GM18499 (cell line): Measurements from ENCODE around the gene GPR176.
"Not testable (repeated sequence)": the region's sequence is repeated elsewhere in the genome, so short reads cannot be mapped to it uniquely, and the experiment has no call there.

ENCODE experiments used
- ATAC-seq: cut with Tn5 transposase; IDR thresholded peaks from one replicate; pipeline ENCODE4 v1.9.1; 2021; ENCODE audit warnings: moderate number of reproducible peaks; ENCODE audit not compliant: insufficient read depth, unreplicated experiment

GPR176 gene

DNA sequence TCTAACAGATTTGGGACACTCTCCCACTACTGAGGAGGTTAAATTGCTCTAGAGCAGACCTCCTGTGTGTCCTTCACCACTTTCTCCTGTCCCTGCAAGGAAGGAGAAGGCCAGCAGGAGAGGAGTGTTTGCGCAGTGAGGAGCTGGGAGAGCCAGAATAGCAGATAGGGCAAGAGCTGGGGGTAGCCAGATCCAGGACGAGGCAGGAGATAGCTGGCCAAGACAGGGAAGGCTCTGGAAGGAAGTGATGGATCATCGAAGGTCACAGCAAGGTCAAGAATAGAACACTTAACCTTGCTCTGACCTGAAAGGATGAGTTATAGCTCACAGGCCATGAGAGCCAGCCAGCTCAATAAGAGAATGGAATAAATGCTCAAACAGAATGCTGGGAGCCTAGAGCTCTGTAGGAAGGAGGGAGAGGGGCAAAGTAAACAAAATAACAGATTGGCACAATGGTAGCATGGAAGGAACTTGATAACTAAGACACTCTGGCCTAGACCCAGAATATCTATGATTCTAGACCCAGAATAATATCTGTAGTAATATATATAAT, 99.9 kb downstream of the GPR176 start:
- no peak for ATAC-seq

DNA sequence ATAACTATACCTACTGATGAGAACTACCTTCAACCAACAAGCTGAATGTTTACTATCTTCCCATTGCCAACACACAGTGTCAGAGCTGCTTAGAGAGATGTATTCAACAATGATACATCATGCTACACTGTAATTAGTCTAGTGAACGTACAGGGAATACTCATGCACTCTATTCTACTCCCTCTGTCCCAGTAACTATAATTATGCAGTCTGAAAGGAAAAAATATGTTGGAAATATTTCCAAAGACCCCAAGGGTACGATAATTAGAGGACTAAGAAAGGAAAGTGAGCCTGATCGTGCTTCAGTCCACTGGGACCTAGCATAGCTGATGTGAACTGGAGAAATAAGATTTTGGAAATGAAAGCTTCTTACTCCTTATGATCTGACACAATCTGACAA, 100.5 kb downstream of the GPR176 start:
- ATAC-seq, result no peak

DNA sequence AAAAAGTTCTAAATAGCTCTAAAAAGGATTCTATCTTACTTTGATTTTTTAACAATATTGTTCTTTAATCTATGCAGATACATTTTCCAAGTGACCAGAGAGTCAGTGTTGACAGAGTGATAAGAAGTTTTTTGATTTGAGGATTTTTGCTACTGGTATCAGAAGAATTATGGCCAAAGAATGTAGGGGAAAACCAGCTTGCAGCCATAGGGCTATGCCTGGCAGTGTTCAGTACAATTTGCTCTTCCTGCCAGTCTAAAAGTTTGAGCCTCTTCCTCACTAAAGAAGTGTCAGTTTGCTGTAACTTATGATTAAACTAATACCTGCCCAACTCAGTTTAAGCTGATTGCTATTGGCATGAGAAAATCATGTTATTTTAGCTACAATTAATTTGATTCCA, 102.2 kb downstream of the GPR176 start:
- no peak for ATAC-seq

DNA sequence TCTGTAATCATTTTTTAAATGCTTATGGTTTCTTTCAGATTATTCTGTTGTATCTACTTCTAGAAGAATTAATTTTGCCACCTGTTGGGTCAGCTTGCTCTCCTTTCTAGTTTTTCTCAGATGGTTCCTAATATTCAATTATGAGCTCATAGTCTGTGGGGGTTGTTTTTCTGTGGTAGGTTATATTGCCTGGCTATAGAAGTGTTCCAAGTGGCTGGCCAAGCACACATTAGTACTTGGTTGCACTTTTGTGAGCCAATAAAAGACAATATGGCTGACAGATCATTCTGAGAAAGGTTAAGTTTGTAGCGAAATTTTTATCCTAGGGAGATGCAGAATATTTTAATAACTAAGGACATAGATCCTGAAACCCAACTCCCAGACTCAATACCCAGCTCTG, 105.6 kb downstream of the GPR176 start:
- ATAC-seq, result no peak

DNA sequence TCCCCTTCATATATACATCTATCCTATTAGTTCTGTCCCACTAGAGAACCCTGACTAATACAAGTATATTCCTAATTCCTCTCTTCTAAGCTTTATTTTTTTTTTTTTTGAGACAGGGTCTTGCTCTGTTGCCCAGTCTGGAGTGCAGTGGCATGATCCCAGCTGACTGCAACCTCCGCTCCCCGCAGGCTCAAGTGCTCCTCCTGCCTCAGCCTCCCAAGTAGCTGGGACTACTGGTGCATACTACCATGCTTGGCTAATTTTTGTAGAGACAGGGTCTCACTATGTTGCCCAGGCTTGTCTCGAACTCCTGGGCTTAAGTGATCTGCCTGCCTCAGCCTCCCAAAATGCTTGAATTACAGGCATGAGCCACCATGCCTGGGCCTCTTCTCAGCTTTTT, 107.4 kb downstream of the GPR176 start:
- not testable (repeated sequence) for ATAC-seq

DNA sequence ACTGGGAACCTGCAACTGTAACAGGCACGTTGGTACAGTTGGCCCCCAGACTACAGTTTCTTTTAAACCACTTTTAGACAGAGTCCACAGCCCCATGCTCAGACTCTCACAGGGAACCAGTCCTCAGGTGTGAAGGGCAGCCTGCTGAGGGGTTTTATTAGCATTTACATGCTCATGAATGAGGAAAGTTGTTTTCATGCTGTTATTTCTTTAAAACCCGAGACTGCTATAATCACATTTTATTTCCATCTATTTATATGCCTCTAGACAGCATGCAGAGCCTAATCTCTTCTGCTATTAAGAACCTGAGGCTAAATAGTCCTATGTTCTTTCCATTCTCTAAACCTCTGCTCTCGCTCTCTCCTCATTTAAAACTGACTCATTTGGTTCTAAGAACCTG, 111.2 kb downstream of the GPR176 start:
- no peak for ATAC-seq

DNA sequence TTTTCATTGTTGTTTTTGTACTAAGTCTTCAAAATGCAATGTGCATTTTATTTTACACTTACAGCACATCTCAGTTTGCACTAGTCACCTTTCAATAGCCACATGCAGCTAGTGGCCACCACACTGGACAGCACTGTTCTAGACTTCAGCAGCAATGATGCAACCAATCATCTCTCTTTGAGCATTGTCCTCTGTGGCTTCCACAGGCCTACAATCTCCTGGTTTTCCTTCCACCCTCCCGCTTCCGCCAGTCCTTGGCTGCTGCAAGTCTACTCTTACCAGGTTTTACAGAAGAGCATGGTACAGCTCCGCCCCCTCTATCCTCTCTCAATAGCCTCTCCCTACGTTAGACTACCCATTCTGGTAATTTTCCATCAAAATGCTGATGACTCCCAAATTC, 112.3 kb downstream of the GPR176 start:
- no peak for ATAC-seq

DNA sequence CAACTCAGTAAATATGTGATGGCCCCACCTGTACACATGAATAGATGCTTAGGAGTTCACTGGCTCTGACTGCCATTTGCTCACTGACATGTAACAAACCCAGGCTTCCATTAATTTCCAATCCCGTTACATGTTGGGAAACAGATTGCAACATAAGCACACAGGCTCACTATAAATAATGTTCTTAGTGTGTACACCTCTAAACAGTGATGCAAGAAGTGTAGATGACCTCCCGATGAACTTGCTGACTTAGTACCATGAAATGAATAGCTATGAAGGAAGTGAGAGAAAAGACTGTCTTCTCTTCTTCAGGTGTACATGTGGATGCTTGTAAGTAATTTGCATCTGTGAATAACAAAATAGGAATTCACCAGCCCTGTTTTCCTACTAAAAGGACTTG, 116.0 kb downstream of the GPR176 start:
- ATAC-seq, result no peak

DNA sequence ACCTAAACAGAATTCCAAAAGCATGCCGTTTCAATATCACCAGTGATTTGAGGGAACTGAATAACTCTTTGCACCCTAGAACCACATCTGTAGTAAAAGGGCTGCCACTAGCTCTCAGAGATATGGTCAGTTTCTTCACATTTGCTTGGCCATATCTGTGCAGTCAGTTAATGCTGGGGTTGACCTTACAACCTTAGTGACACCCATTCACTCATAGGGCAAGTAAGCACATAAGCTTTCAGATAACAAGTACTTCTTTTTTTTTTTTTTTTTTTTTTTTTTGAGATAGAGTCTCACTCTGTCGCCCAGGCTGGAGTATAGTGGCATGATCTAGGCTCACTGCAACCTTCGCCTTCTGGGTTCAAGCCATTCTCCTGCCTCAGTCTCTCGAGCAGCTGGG, 117.0 kb downstream of the GPR176 start:
- ATAC-seq, result no peak

DNA sequence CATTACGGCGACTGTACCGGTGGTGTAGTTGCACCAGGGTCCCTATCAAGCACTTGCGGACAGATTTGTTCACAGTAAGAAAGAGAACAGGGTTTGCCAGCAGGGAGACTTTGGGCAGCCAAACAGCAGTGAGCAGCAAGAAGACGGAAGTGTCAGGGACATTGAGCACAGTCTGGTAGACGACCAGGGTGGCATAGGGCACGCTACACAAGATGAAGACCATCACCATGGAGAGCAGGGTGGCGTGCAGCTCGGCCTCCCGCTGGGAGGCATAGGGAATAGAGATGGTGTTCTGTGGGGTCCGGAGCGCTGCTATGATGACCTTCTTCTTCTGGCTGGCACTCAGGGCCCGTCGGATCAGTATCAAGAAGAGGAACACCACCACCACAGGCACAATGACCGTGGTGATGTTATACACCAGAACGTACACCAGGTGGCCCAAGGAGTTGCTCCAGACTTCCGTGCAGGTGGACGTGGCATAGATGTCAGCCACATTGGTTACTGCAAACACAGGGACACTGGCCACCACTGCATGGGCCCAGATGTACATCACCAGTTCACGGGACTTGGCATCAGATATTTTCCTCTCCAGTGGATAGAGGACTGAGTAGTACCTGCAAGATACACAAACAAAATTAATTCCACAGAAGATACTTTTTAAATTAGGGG, 118.3 kb downstream of the GPR176 start:
- no peak for ATAC-seq

DNA sequence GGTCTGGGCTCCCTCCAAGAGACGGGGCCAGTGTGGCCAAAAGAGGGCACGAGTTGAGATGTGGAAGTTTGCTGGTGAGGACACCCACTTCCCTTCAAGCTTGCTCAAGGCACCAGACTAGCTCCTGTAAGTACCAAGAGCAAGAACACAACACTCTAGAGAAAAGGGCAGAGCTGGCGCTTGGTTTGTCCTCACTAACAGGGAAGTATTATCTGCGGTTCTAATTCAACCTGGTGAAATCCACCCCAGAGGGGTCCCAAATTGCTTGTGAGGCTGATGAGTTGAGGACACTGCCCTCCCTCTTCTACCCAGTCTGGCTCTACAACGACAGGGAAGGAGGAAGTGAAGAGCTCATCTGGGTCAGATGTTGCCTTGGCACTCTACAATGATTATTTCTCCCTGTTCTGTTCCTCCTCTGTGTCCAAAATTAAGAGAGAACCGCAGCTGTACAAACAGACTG, 120.5 kb downstream of the GPR176 start:
- ATAC-seq, result no peak

DNA sequence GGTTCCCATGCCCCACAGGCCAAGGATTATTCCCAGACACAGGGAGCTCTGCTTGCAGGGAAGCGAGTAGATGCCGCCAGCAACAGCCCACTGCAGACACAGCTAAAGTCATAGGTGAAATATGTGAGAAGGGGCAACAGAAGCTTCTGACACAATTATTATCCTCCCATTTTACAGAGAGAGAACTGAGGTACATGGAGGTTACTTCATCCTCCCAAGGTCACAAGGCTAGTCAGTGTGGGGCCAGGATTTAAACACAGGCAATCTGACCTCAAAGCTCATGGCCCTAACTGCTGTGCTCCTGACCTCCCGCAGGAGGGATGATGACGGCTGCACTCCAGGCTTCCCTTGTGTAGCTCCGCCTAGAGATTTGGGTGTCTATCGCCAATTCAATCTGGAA, 121.7 kb downstream of the GPR176 start:
- no peak for ATAC-seq

DNA sequence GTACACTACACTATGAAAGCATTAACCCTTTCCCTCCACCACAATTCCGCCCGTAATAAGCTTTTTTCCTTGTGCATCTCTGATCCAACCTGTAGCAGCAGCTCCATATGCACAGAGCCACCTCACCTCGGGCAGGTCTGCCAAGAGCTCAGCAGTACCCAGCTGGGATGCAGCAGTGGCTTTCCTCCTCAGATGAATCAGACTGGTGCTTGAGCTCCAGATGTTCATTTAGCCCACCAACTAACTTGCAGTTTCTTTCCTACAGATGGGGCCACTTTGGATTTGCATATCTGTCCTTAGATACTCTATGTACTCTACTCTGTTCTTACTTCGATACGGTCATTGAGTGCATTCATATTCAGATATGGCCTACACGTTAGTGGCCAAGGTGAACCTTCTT, 122.7 kb downstream of the GPR176 start:
- ATAC-seq, result no peak

DNA sequence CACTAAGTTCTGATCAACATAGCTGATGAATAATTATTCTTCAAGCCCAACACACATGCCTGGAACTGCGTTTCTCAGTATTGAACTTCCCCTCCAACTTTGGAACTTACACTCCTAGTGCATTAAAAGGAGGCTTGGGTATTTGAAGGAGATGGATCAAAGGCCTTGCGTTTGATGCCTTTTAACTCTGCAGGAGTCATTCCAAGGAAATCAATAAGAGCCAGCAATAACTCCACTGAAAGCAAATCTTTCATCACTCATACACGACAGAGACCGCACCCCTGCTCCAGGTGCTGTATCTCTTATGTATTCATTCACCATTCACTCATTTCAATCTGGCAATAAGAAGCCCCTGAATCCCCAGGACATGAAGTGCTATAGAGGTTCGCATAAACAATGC, 123.5 kb downstream of the GPR176 start:
- no peak for ATAC-seq

DNA sequence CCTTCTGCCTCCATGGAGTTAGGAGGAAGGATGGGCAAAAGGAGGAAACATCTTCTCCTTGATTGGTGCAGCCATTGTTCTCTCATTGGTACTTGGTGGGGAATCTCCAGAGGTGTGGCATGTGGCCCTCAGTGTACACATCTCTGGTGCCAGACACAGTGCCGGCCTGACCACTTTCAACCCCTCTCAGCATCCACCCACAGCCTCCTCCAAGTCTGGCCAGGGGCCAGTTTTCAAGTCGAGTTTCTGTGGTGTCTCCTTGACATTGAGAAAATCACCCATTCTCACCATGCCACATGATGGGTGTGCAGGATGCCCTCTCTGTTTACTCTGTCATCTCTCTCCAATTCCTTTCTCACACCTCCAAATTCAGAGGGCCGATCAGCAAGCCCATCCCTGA, 124.6 kb downstream of the GPR176 start:
- ATAC-seq, result no peak

DNA sequence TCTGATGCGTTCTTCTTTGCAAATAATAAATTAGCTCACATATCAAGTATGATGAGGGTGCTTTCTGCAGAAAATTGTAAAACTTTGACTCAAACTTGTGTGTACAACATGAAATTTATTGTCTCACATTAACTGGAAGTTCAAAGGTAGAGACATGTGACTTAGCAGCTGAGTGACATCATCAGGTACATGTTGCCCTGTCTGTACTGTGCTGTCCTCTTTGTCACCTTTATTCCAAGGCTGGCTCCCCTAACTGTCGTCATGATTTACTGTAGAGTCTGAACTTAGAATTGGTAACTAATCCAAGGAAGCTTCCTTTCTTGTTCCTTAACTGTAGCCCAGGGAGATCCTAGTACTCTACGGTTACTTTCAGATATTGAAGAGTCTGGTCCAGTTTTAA, 125.1 kb downstream of the GPR176 start:
- ATAC-seq, result no peak

DNA sequence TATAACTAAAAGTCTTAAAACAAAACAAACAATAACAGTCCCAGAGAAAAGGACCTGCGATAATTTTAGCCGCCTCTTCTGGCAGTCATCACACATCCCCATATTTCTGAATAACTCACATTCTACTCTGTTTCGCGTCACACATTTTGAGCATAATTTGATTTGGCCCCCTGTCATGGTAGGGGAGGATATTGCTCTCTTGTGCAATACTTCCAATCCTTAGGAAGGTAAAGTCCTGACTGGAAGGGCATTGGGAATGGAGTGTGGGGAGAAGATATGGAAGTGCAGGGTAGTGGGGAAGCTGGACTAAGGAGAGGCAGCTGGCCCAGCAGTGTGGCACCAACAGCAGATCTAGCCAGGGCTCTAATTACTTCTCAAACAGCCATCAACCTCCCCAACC, 126.1 kb downstream of the GPR176 start:
- ATAC-seq, result no peak

DNA sequence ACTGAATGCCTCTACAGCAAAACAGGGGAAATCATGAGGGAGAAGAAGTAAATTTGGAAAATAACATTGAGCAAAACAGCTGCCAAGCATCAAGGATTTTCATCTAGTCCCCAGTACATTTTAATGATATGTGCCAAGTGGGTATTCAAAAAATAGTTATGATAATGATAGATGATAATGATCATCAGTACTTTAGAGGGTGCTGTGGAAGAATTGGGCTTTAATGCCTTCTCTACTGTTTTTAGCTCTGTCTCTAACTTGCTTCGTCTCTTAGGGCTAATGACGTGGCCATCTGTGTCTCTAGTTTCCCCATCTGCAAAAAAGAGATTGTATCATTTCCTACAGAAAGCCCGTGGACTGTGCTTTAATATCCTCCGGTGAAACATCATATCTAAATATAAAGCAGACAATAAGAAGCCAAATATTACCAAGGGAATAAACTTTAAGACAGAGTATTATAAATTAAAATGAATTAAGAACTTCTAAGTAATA, 127.2 kb downstream of the GPR176 start:
- no peak for ATAC-seq

DNA sequence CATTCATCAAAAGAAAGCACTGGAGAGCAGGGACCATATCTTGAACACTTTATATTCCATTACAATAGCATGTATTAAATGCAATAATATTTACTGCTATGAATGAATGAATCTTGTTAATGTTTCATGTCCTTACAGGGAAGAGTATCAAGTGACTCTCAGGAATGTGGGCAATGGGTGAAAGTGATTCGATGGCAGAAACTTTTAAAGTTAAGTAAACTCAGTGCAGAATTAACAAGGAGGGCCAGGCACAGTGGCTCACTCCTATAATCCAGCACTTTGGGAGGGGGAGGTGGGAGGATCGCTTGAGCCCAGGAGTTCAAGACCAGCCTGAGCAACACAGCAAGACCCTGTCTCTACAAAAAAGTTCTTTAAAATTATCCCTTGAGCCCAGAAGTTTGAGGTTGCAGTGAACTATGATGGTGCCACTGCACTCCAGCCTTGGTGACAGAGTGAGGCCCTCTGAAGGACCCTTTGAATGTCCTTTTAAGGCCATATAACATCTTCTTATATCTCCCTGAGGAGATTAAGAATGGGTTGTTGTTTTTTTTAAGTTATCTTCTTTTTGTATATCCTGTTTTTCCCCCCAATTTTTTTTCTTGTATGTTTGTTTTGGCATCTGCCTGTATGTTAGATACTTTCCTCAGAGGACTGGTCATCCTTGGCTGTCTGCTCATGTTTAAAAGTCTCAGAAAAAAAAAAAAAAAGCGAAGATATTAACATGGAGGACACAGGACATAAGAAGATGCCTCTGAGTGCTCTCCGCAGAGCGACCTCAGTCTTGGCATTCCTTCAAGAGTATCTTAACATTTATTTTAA, 127.8 kb downstream of the GPR176 start:
- ATAC-seq, result no peak

DNA sequence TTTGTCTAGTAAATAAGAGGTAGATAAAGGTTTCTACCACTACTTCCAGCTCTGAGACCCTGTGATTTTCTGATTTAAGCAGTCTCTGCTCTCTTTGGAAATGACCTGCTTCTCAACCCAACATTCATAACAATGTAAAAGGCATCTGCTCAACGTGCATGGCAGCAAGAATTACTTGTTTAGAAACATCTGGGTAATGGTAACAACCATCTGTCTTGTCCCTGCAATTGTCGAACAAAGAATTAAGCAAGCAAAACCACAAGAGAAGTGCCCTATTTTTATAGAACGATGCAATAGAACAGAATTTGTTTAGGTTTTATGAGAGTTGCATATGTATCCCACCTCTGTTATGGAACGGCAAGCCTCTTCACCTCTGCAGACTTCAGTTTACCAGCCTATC, 130.3 kb downstream of the GPR176 start:
- no peak for ATAC-seq

DNA sequence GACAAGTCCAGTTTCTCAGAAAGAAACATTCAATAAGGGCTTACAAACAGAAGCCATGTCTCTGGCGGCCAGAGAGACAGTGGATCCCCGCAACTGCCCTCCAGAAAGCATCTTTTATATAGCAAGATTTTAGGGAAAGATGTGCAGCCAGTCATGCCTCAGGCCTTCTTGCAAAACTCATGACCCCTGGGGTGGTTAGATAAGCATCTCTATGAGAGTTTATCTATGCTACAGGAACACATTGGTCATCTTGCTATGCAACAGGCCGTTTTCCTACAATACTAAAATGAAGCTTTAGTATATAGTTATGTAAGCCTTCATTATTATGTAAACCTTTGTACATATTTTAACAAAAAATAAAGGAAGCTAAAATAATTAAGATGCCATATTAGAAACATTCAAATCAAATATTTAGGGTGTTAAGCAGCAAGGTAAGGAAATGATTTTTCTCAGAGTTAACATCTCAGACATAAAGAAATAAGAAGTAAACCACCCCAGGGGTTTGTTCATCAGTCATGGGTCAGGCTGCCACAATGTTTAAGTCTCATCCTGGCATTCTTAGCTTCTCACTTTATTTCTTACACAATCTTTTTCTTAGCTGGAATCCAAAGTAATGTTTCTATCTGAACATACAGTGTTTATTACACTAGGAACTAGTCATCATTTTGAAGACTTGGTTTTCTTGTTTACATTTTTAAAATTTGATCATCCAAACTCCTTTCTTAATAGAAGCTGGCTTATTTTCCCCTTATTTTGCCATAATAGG, 131.1 kb downstream of the GPR176 start:
- ATAC-seq, result no peak
